NCI-H2029 treated with DMSO at 0.1 percent for 48 hours (cell line): ENCODE data around the gene JMJD7.

Source experiments
- DNase-seq: peaks from one replicate; lab custom pipeline; 2025; lab: John Stamatoyannopoulos, UW

Gene JMJD7

DNA sequence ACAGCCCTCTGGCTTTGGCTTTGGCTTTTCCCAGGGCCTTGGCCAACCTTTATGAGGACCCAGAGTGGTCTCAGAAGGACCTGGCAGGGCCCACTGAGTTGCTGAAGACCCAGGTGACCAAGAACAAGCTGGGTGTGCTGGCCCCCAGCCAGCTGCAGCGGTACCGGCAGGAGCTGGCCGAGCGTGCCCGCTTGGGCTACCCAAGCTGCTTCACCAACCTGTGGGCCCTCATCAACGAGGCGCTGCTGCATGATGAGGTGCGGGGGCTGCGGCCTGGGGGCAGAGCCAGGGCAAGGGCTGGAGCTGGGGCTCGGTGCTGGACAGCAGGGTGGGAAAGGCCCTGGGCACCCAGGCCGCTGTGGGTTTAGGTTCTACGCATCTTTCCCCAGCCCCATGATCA is 16.9 kb downstream of the JMJD7 start:
- DNase-seq, result no peak

- DNase-seq, result no peak
Observed at GRCh38 chr15:41847206-41847605, 19.3 kb downstream of the JMJD7 start.

- no peak for DNase-seq
Observed at GRCh38 chr15:41847981-41848380, 20.1 kb downstream of the JMJD7 start.

- DNase-seq, result no peak
Observed at GRCh38 chr15:41848631-41849030, 20.7 kb downstream of the JMJD7 start.

DNA sequence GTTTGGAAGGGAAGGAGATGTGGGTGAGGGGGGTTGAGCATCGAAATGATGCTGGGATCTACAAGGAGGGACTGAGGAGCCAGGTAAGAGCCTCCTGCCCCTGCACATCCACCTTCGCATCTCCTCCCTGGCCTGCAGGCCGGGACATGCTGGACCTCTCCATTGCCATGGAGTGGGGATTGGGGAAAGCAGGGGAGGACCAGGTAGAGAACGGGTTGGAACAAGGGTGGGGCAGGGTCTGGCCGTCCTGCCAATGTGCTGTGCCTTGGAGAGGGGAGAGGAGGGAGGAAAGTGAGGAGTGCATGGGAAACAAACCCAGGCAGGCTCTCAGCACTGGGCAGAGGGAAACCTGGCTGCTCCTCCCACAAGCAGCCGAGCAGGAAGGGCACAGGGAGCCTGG is 21.3 kb downstream of the JMJD7 start:
- no peak for DNase-seq

DNA sequence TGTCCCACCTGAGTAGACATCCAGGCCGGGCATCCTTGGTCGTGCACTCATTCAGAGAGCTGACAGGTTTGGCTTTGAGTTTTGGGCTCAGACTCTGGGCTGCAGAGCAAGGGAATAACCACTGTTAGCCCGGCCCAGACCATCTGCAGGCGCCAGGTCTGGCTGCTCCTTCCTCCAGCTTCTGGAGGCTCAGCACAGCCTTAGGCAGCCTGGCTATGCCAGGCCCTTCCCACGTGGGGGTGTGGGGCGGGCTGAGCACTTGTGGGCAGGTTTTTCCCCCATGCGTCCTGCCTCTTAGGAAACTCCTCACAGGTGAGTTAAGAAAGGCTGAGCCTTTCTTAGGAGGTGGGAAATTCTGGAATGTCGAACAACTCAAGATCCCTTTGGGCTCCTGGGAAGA is 22.0 kb downstream of the JMJD7 start:
- DNase-seq, result no peak

- no peak for DNase-seq
Observed at GRCh38 chr15:41850482-41851166, 22.7 kb downstream of the JMJD7 start.

DNA sequence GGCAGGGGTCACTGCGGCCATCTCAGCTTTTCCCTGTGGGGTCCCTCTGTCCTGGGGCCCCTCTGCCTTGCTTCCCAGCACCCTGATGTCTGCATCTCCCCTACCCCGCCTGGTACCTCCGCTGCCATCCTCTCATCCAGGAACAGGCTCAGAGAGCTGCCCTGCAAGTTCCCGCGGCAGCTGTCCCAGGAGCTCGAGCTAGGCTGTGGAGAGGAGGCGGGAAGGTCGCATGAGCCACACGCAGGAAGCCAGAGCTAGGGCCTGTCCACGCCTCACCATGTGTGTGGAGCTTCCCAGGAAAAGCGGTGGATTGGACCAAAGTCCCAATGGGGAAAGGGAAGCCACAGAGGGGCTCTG is 23.3 kb downstream of the JMJD7 start:
- DNase-seq, result no peak

GRCh38 chr15:41851755-41852370 is 24.0 kb downstream of the JMJD7 start:
- DNase-seq, result no peak

- no peak for DNase-seq
Observed at GRCh38 chr15:41852736-41853590, 25.1 kb downstream of the JMJD7 start.

DNA sequence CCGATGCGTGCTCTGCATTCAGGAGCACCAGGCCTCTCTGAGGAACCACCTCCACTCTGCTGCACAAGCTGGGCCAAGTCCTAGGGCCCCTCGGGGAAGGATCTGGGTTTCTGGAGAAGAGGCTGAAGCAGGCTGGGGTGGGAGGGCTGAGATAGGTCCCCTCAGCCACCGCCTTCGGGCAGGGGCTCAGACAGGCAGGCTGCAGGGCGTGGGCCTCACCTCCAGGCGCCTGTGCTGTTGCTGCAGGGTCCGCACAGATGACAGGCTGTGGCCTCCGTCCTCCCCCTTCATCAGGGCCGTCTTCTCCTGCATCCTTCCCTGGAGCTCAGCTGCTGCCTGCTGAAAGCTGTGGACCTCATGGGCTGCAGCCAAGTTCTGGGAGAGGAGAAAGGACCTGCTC is 25.9 kb downstream of the JMJD7 start:
- DNase-seq, result no peak

- DNase-seq, result no peak
Observed at GRCh38 chr15:41854443-41854842, 26.6 kb downstream of the JMJD7 start.

- no peak for DNase-seq
Observed at GRCh38 chr15:41855261-41855961, 27.5 kb downstream of the JMJD7 start.

GRCh38 chr15:41856262-41856661 is 28.4 kb downstream of the JMJD7 start:
- no peak for DNase-seq

GRCh38 chr15:41856716-41857115 is 28.8 kb downstream of the JMJD7 start:
- no peak for DNase-seq

- DNase-seq, result no peak
Observed at GRCh38 chr15:41857316-41857715, 29.4 kb downstream of the JMJD7 start.

DNA sequence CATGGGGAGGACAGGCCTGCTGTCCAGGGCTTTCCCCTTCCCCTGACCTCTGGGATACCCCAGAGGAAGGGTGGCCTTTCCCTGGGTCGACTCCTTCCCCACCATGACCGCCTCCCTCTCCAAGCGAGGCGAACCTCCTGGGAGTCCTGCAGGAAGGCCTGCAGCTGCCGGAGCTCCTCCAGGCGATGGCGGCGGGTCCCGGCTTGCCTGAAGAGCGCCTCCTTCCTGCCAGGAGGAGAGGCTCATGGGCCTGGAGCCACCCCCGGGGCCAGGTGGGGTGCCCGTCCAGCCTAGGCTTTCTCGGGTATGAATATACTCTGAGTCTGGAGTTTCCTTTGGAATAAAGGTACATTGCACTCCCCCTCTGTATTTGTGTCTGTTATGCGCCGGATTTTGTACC is 30.9 kb downstream of the JMJD7 start:
- no peak for DNase-seq

DNA sequence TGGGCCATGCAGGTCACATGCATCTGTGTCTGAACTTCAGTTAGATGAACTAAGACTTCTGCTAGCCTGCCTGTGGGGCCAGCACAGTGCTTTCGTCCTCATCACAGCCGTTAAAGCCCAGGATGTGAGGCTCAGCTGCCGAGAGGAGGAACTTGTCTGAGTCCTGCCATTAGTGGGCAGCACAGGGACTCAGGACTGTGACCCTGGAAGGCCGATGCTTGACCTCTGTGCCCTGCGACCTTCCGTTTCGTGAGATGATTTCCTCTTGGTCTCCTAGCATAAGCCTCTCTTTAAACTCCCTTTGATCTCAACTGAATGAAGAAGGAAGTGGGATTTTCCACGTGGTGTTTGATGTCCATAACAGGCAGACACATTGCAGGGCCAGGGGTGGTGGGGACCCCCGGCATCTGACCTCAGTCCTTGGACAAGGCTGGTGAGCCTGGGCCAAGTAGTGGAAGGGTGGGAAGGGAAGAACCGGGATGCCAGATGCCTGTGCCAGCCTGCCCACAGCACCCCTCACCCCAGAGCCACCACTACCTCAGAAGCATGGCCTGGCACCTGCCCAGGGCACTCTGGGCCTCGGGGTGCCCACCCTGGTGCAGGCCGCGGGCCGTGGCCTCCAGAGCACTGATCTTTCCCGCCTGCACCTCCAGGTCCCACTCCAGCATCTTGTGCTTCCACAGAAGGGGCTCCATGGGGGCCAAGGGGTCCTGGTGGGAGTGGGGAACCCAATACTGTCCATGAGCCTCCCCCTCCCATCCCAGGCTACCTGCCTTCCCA is 32.3 kb downstream of the JMJD7 start:
- no peak for DNase-seq

DNA sequence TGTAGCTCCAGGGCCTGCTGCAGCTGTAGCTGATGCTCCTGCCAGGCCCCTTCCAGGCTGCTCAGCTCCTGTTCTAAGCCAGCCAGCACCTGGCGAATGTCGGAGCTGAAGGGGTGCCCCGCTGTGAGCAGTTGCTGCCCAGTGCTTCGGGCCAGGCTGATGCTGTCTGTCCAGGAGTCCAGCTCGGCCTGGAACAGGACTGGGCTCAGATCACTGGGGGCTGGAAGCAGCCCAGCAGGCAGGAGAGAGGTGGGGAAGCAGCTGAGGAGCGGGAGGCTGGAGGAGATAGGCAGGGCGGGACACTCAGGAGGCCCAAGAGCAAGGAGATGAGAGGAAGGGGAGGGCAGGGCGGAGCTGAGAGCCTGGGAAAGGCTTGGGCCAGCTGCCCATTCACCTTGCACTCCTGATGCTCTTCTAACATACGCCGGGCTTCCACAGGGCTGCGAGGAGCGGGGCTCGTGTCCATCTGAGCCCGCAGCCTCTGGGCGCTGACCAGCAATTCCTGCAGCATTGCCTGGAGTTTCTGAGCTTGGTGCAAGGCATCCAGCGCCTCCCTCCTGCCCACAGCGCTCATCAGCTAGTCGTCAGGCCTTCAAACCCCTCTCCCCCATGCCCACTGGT is 34.0 kb downstream of the JMJD7 start:
- no peak for DNase-seq

GRCh38 chr15:41862515-41863116 is 34.7 kb downstream of the JMJD7 start:
- DNase-seq, result peak; percentile 16

- DNase-seq, result no peak
Observed at GRCh38 chr15:41865490-41866055, 37.7 kb downstream of the JMJD7 start.
